Omental fat pad (tissue), 4 donors: ENCODE results near the gene PSG6. TPM values are rescaled to one million over a fixed set of nuclear protein-coding genes. Genes with fewer than 3 reads are reported as not detected.
"Not testable (repeated sequence)": the region's sequence is repeated elsewhere in the genome, so short reads cannot be mapped to it uniquely, and the experiment has no call there.

Experiments used
- ATAC-seq: fragments of 150-250 bp; one replicate; pipeline ENCODE4 v1.9.1; 2016; ENCODE audit warnings: mild to moderate bottlenecking, moderate library complexity; ENCODE audit not compliant: low FRiP score
- DNase-seq: peaks from one replicate; pipeline ENCODE4 v3.0.0-alpha.2; 2019; ENCODE audit warnings: low spot score
- CTCF ChIP-seq, 3 donors: fragments of 450-650 bp; IDR thresholded peaks; one replicate each; pipeline ENCODE4 v1.5.1; 2016 to 2017; ENCODE audit warnings: antibody characterized with exemption in 3 of 3, mild to moderate bottlenecking in 3 of 3, moderate library complexity in 2 of 3
- total RNA-seq, 4 donors: library from RNA; depleted of rRNA; stranded (reverse); fragments of >200 nt; gene quantifications; one replicate each; pipeline ENCODE4 v1.1.0, GENCODE V29; 2016

The PSG6 gene
- total RNA-seq, 4 donors from 2014 or later: not detected

GRCh38 chr19:42897729-42898128, 20.0 kb downstream of the PSG6 start:
- not testable (repeated sequence) for ATAC-seq, DNase-seq

GRCh38 chr19:42890446-42890845, 27.2 kb downstream of the PSG6 start:
- DNase-seq, ATAC-seq: not testable (repeated sequence)

- ATAC-seq, DNase-seq: not testable (repeated sequence)
Measured at GRCh38 chr19:42887876-42888445, 29.7 kb downstream of the PSG6 start.

- not testable (repeated sequence) for ATAC-seq, DNase-seq
Measured at GRCh38 chr19:42882730-42883129, 35.0 kb downstream of the PSG6 start.

GRCh38 chr19:42882010-42882409, 35.7 kb downstream of the PSG6 start:
- DNase-seq, ATAC-seq: not testable (repeated sequence)

GRCh38 chr19:42881279-42881678, 36.4 kb downstream of the PSG6 start:
- ATAC-seq, DNase-seq: not testable (repeated sequence)

- not testable (repeated sequence) for DNase-seq, ATAC-seq
Measured at GRCh38 chr19:42880621-42881020, 37.1 kb downstream of the PSG6 start.

- DNase-seq (no peak), ATAC-seq (no peak)
- TF ChIP-seq CTCF (IDR thresholded peaks at IDR 0.05): no peak
Measured at GRCh38 chr19:42879613-42880012, 38.1 kb downstream of the PSG6 start, which contains the start of gene PSG1. PSG1 (minus strand) TSS chr19:42879713; CDS start chr19:42879581, 132 bp downstream.

- not testable (repeated sequence) for DNase-seq, ATAC-seq
Measured at GRCh38 chr19:42876596-42876995, 41.1 kb downstream of the PSG6 start.

GRCh38 chr19:42875881-42876280, 41.8 kb downstream of the PSG6 start:
- ATAC-seq: not testable (repeated sequence)

GRCh38 chr19:42874901-42875813, 42.5 kb downstream of the PSG6 start:
- not testable (repeated sequence) for ATAC-seq, DNase-seq

More at GRCh38 chr19:42875881-42876280, 41.8 kb downstream of the PSG6 start:
- not testable (repeated sequence) for DNase-seq

- DNase-seq, ATAC-seq: not testable (repeated sequence)
Measured at GRCh38 chr19:42874136-42874535, 43.6 kb downstream of the PSG6 start.

- ATAC-seq (no peak), DNase-seq (no peak)
- no peak for TF ChIP-seq CTCF (IDR thresholded peaks at IDR 0.05)
Measured at GRCh38 chr19:42872608-42873007, 45.1 kb downstream of the PSG6 start.
